IMR-90 (cell line): ENCODE measurements around the gene DDI2. TPM values are rescaled to one million over a fixed set of nuclear protein-coding genes. Genes with fewer than 3 reads are reported as not detected.

ENCODE experiments used
- ATAC-seq: fragments of 200-7000 bp; cut with Tn5 transposase; 2 replicates; pipeline ENCODE4 v1.9.1; 2020; ENCODE audit warnings: low read depth, mild to moderate bottlenecking, moderate library complexity
- BruUV-seq: library from RNA; stranded (reverse); fragments of 400-500 nt; replicated peaks from 2 replicates; lab custom pipeline; 2021; lab: Mats Ljungman, UMichigan
- CTCF ChIA-PET: fragments of 300-600 bp; formaldehyde crosslinking; extraction: SDS; loops from one replicate; lab custom pipeline; 2021; ENCODE audit warnings: antibody characterized with exemption; lab: Yijun Ruan, JAX
- POLR2A ChIA-PET: fragments of 300-600 bp; sonication (Branson Sonifier 250); formaldehyde crosslinking; loops from one replicate; lab custom pipeline; 2022; ENCODE audit warnings: antibody characterized with exemption; ENCODE audit not compliant: unreplicated experiment; lab: Charles Lee
- DNase-seq: peaks from one replicate; pipeline ENCODE4 v3.0.0; 2013
- H2AFZ ChIP-seq: replicated peaks from 2 replicates; pipeline ENCODE3; 2013; ENCODE audit warnings: low read length, mild to moderate bottlenecking; ENCODE audit not compliant: poor library complexity
- H2AK5ac ChIP-seq: 2 replicates; pipeline ENCODE4 v1.6.1; 2013; ENCODE audit warnings: low read depth, low read length, inconsistent platforms
- H2AK9ac ChIP-seq: replicated peaks from 2 replicates; pipeline ENCODE3; 2013; ENCODE audit warnings: mild to moderate bottlenecking, low read depth, low read length, moderate library complexity; ENCODE audit not compliant: poor library complexity
- H2BK120ac ChIP-seq: 2 replicates; pipeline ENCODE4 v1.6.1; 2013; ENCODE audit warnings: low read depth, low read length, inconsistent platforms
- H2BK15ac ChIP-seq: 3 replicates; pipeline ENCODE4 v1.6.1; 2013; ENCODE audit warnings: low read depth, low read length, inconsistent platforms
- H2BK20ac ChIP-seq: 2 replicates; pipeline ENCODE4 v1.6.1; 2013; ENCODE audit warnings: low read depth, mild to moderate bottlenecking, inconsistent platforms, low read length, moderate library complexity
- H2BK5ac ChIP-seq: 2 replicates; pipeline ENCODE4 v1.6.1; 2013; ENCODE audit warnings: mild to moderate bottlenecking, low read depth, low read length, inconsistent platforms; ENCODE audit not compliant: poor library complexity, severe bottlenecking
- H3K14ac ChIP-seq: replicated peaks from 2 replicates; pipeline ENCODE4 v1.6.1; 2013; ENCODE audit warnings: low read depth, low read length, inconsistent platforms
- H3K18ac ChIP-seq: 2 replicates; pipeline ENCODE4 v1.6.1; 2013; ENCODE audit warnings: low read depth, low read length, control low read depth
- H3K23ac ChIP-seq: 2 replicates; pipeline ENCODE4 v1.6.1; 2013; ENCODE audit warnings: low read depth, low read length, inconsistent platforms
- H3K27ac ChIP-seq: 2 replicates; pipeline ENCODE4 v1.5.1; 2013; ENCODE audit warnings: mild to moderate bottlenecking, control low read depth, low read length; ENCODE audit not compliant: insufficient read depth
- H3K27me3 ChIP-seq: 2 replicates; pipeline ENCODE4 v1.6.1; 2013; ENCODE audit warnings: low read length; ENCODE audit not compliant: control insufficient read depth, insufficient read depth
- H3K36me3 ChIP-seq: 2 replicates; pipeline ENCODE4 v1.6.1; 2013; ENCODE audit warnings: low read length, mixed read lengths; ENCODE audit not compliant: control insufficient read depth, insufficient read depth
- H3K4ac ChIP-seq: 2 replicates; pipeline ENCODE4 v1.6.1; 2013; ENCODE audit warnings: low read depth, low read length, inconsistent platforms
- H3K4me1 ChIP-seq: 2 replicates; pipeline ENCODE4 v1.6.1; 2013; ENCODE audit warnings: low read length, mixed read lengths; ENCODE audit not compliant: control insufficient read depth, insufficient read depth
- H3K4me2 ChIP-seq: 2 replicates; pipeline ENCODE4 v1.6.1; 2013; ENCODE audit warnings: low read depth, mild to moderate bottlenecking, control low read depth, low read length, moderate library complexity
- H3K4me3 ChIP-seq: 2 replicates; pipeline ENCODE4 v1.5.1; 2013; ENCODE audit warnings: low read depth, mild to moderate bottlenecking, control low read depth, low read length, moderate library complexity; ENCODE audit not compliant: insufficient read depth
- H3K56ac ChIP-seq: 2 replicates; pipeline ENCODE4 v1.6.1; 2013; ENCODE audit warnings: low read length, inconsistent platforms; ENCODE audit not compliant: insufficient read depth; ENCODE audit errors: extremely low read depth
- H3K79me1 ChIP-seq, 2 experiments: 2 replicates each; pipeline ENCODE4 v1.6.1; 2013; ENCODE audit warnings: low read length in 2 of 2, inconsistent platforms in 1 of 2, low read depth in 1 of 2
- H3K9ac ChIP-seq: 2 replicates; pipeline ENCODE4 v1.6.1; 2013; ENCODE audit warnings: low read depth, low read length, control low read depth
- H3K9me1 ChIP-seq: 2 replicates; pipeline ENCODE4 v1.6.1; 2013; ENCODE audit warnings: low read length, inconsistent platforms; ENCODE audit not compliant: insufficient read depth
- H3K9me3 ChIP-seq: 2 replicates; pipeline ENCODE4 v1.6.1; 2013; ENCODE audit warnings: low read length; ENCODE audit not compliant: control insufficient read depth, insufficient read depth
- H4K20me1 ChIP-seq: 2 replicates; pipeline ENCODE4 v1.6.1; 2013; ENCODE audit warnings: low read length, inconsistent platforms; ENCODE audit not compliant: insufficient read depth
- H4K5ac ChIP-seq: 2 replicates; pipeline ENCODE4 v1.6.1; 2013; ENCODE audit warnings: mild to moderate bottlenecking, low read depth, low read length, control low read depth
- H4K8ac ChIP-seq, 2 experiments: 2 replicates each; pipeline ENCODE4 v1.6.1; 2013; ENCODE audit warnings: low read depth in 2 of 2, low read length in 2 of 2, control low read depth in 1 of 2, inconsistent platforms in 1 of 2
- H4K91ac ChIP-seq: 2 replicates; pipeline ENCODE4 v1.6.1; 2013; ENCODE audit warnings: low read depth, low read length, inconsistent platforms; ENCODE audit not compliant: insufficient read depth
- CEBPB ChIP-seq: IDR thresholded peaks from 2 replicates; pipeline ENCODE4 v1.6.1; 2012; ENCODE audit warnings: low read depth, low read length, improper control_type of control experiment
- ELK1 ChIP-seq: fragments of 150-350 bp; IDR thresholded peaks from 2 replicates; pipeline ENCODE4 v1.6.1; 2016; ENCODE audit warnings: low read depth, mild to moderate bottlenecking, low read length, moderate library complexity, borderline replicate concordance
- MAFK ChIP-seq: IDR thresholded peaks from 2 replicates; pipeline ENCODE4 v1.6.1; 2012; ENCODE audit warnings: low read depth, low read length, improper control_type of control experiment
- MAZ ChIP-seq: IDR thresholded peaks from 2 replicates; pipeline ENCODE4 v1.6.1; 2012; ENCODE audit warnings: low read depth, mild to moderate bottlenecking, low read length, improper control_type of control experiment, moderate library complexity, borderline replicate concordance
- MXI1 ChIP-seq: IDR thresholded peaks from 2 replicates; pipeline ENCODE4 v1.6.1; 2012; ENCODE audit warnings: low read depth, mild to moderate bottlenecking, low read length, moderate library complexity, borderline replicate concordance
- NFE2L2 ChIP-seq: fragments of 150-350 bp; IDR thresholded peaks from 2 replicates; pipeline ENCODE4 v1.6.1; 2016; ENCODE audit warnings: low read depth, mild to moderate bottlenecking, low read length
- POLR2A ChIP-seq: IDR thresholded peaks from 2 replicates; pipeline ENCODE4 v1.6.1; 2012; ENCODE audit warnings: mild to moderate bottlenecking, low read depth, low read length
- RAD21 ChIP-seq: IDR thresholded peaks from 2 replicates; pipeline ENCODE4 v1.6.1; 2012; ENCODE audit warnings: low read length, improper control_type of control experiment
- RCOR1 ChIP-seq: IDR thresholded peaks from 2 replicates; pipeline ENCODE4 v1.6.1; 2012; ENCODE audit warnings: mild to moderate bottlenecking, low read length, improper control_type of control experiment; ENCODE audit not compliant: insufficient replicate concordance
- RFX5 ChIP-seq: IDR thresholded peaks from 2 replicates; pipeline ENCODE4 v1.8.0; 2012; ENCODE audit warnings: low read depth, mild to moderate bottlenecking, low read length, moderate library complexity
- SMC3 ChIP-seq: fragments of 150-350 bp; IDR thresholded peaks from 2 replicates; pipeline ENCODE4 v1.6.1; 2016; ENCODE audit warnings: low read depth, mild to moderate bottlenecking, antibody characterized with exemption, low read length, moderate library complexity
- WGBS, 2 experiments: methylation state at CpG; one replicate each; pipeline versions ENCODE4 v1.1.5 to v1.1.7; 2013; ENCODE audit warnings: missing lambda C conversion rate in 2 of 2; ENCODE audit not compliant: insufficient read length in 1 of 2; ENCODE audit errors: extremely low coverage in 2 of 2; 5-methylcytosine and 5-hydroxymethylcytosine counted together
- dilution Hi-C: fragments of 300-500 bp; cut with HindIII; formaldehyde crosslinking; loops from one replicate; pipeline ENCODE4 v1.14.3; 2018; ENCODE audit warnings: low sequenced_read_pairs; ENCODE audit not compliant: unreplicated experiment
- in situ Hi-C: fragments of 300-500 bp; cut with MboI; formaldehyde crosslinking; loops from 3 replicates; pipeline ENCODE4 v1.14.3; 2019; ENCODE audit warnings: low sequenced_read_pairs, inconsistent platforms, mixed read lengths
- intact Hi-C: fragments of 100-400 bp; cut with micrococcal nuclease; formaldehyde crosslinking; loops from 2 replicates; pipeline ENCODE4 v1.10.0; 2022
- polyA plus RNA-seq, 3 experiments: library from polyadenylated mRNA; depleted of rRNA; stranded (reverse); fragments of >200 nt; gene quantifications; 2 replicates each; pipeline ENCODE4 v1.2.3, GENCODE V29; 2012; ENCODE audit warnings: low replicate concordance in 1 of 3
- total RNA-seq: library from RNA; depleted of rRNA; stranded (reverse); fragments of >200 nt; gene quantifications from 2 replicates; pipeline ENCODE4 v1.2.3, GENCODE V29; 2012
- TF ChIP-seq, protein P1 (sequence below): conservative IDR thresholded peaks from 2 replicates; pipeline ENCODE4 v1.5.1; 2012; ENCODE audit warnings: mild to moderate bottlenecking, low read depth, low read length, improper control_type of control experiment
- TF ChIP-seq, protein P2 (sequence below): fragments of 150-350 bp; IDR thresholded peaks from 2 replicates; pipeline ENCODE4 v1.6.1; 2017; ENCODE audit warnings: mild to moderate bottlenecking, antibody characterized with exemption, low read length, low read depth

The DDI2 gene
- total and polyA plus RNA-seq, 2 of the 4 experiments (the other 2 are of a cell fraction): 6.0 to 13.4 TPM

DNA sequence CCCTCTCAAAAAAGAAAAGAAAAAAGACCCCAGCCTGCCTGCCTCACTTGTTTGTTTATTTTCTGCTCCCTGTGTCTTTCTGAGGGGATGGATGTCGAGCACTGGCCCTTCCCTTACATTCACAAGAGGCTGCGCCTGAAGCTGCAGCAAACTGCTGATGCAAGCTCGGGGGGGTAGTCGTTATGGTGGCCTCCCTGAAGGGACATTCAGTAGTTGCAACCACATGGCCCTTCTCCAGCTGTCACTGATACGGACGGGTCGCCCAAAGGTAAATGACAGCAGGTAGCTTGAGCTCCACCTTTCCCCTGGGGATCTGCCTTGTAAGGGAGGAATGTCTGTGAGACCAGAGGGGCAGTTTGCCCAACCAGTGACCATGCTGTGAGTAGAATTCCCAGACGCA, 84.5 kb downstream of the DDI2 start:
- Histone ChIP-seq H3K18ac (no peak overlapping the region), H2AK5ac (no peak overlapping the region), H3K4me1 (peaks cover 15% of the 10 kb centered on the region; the same call in 1 of the 2 replicates), H3K9me3 (no peaks in the 10 kb centered on the region), H2AK9ac (no peak overlapping the region), H3K9me1 (peaks cover 12% of the 10 kb centered on the region), H3K56ac (no peak overlapping the region), H2BK20ac (no peak overlapping the region), H2AFZ (peak overlapping the region; percentile 23), H3K27ac (no peak overlapping the region), H3K14ac (no peak overlapping the region), H3K4ac (no peak overlapping the region), H3K36me3 (peaks cover 2% of the 10 kb centered on the region; the same call in 1 of the 2 replicates), H3K79me1 (peaks cover 46 to 72% of the 10 kb centered on the region in 2 experiments), H4K91ac (no peak overlapping the region), H3K4me3 (no peak overlapping the region), H2BK120ac (no peak overlapping the region), H4K8ac (no peak overlapping the region), H2BK5ac (no peak overlapping the region), H2BK15ac (no peak overlapping the region), H3K23ac (no peak overlapping the region), H3K4me2 (no peak overlapping the region), H4K20me1 (peaks cover 28% of the 10 kb centered on the region), H3K27me3 (no peaks in the 10 kb centered on the region), H4K5ac (no peak overlapping the region), H3K9ac (no peak overlapping the region)
- 80% methylated on average over 2 of the region's 8 CpGs; no CpG with 5 or more reads in 1 of the 2 experiments for WGBS, 2 experiments
- POLR2A ChIA-PET: no interaction called here
- BruUV-seq: no TSS peak
- CTCF ChIA-PET: no interaction called here
- DNase-seq (no peak), ATAC-seq (no peak)
- intact Hi-C loops (loop anchor here (5.0 kb wide), 2 partner anchors 84 to 104 kb away; partner anchors contain the start of gene DDI2), dilution Hi-C loops (no loop called here), in situ Hi-C loops (no loop called here)
- TF ChIP-seq SMC3 (no peak), POLR2A (no peak), ELK1 (no peak), RFX5 (no peak), MAFK (no peak), CEBPB (no peak), NFE2L2 (no peak), MAZ (no peak), RAD21 (no peak), MXI1 (no peak), RCOR1 (no peak)
- TF ChIP-seq, protein P1, sequence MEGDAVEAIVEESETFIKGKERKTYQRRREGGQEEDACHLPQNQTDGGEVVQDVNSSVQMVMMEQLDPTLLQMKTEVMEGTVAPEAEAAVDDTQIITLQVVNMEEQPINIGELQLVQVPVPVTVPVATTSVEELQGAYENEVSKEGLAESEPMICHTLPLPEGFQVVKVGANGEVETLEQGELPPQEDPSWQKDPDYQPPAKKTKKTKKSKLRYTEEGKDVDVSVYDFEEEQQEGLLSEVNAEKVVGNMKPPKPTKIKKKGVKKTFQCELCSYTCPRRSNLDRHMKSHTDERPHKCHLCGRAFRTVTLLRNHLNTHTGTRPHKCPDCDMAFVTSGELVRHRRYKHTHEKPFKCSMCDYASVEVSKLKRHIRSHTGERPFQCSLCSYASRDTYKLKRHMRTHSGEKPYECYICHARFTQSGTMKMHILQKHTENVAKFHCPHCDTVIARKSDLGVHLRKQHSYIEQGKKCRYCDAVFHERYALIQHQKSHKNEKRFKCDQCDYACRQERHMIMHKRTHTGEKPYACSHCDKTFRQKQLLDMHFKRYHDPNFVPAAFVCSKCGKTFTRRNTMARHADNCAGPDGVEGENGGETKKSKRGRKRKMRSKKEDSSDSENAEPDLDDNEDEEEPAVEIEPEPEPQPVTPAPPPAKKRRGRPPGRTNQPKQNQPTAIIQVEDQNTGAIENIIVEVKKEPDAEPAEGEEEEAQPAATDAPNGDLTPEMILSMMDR: no peak
- TF ChIP-seq, protein P2, sequence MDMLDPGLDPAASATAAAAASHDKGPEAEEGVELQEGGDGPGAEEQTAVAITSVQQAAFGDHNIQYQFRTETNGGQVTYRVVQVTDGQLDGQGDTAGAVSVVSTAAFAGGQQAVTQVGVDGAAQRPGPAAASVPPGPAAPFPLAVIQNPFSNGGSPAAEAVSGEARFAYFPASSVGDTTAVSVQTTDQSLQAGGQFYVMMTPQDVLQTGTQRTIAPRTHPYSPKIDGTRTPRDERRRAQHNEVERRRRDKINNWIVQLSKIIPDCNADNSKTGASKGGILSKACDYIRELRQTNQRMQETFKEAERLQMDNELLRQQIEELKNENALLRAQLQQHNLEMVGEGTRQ: no peak
